BLaER1 (cell line): Measurements from ENCODE around the gene PRSS53.

Experiments
- H3K27ac ChIP-seq: shearing (Covaris generic); formaldehyde crosslinking; 2 replicates; pipeline ENCODE4 v1.8.1; 2022
- H3K27me3 ChIP-seq: shearing (Covaris generic); formaldehyde crosslinking; 2 replicates; pipeline ENCODE4 v1.8.1; 2022
- H3K36me3 ChIP-seq: shearing (Covaris generic); formaldehyde crosslinking; 2 replicates; pipeline ENCODE4 v1.8.1; 2022
- H3K4me1 ChIP-seq: shearing (Covaris generic); formaldehyde crosslinking; 2 replicates; pipeline ENCODE4 v1.8.1; 2022
- H3K4me2 ChIP-seq: shearing (Covaris generic); formaldehyde crosslinking; 2 replicates; pipeline ENCODE4 v1.8.1; 2022
- H3K4me3 ChIP-seq: shearing (Covaris generic); formaldehyde crosslinking; 2 replicates; pipeline ENCODE4 v1.8.1; 2022
- H3K9ac ChIP-seq: shearing (Covaris generic); formaldehyde crosslinking; 2 replicates; pipeline ENCODE4 v1.8.1; 2022
- H3K9me3 ChIP-seq: shearing (Covaris generic); formaldehyde crosslinking; 2 replicates; pipeline ENCODE4 v1.8.1; 2022
- H4K20me1 ChIP-seq: shearing (Covaris generic); formaldehyde crosslinking; 2 replicates; pipeline ENCODE4 v1.8.1; 2022
- Cebpa-rat ChIP-seq: shearing (Covaris generic); IDR thresholded peaks from 2 replicates; pipeline ENCODE4 v1.8.1; 2022

PRSS53 gene

GRCh38 chr16:31052114-31052513 lies 36.6 kb downstream of the PRSS53 start:
- H3K4me1 ChIP-seq: no peaks in the 10 kb centered on the region
- no peaks in the 10 kb centered on the region for H4K20me1 ChIP-seq
- H3K9me3 ChIP-seq: no peaks in the 10 kb centered on the region
- no peak overlapping the region for H3K4me2 ChIP-seq
- no peak overlapping the region for H3K9ac ChIP-seq
- H3K4me3 ChIP-seq: no peak overlapping the region
- no peak overlapping the region for H3K27ac ChIP-seq
- TF ChIP-seq Cebpa-rat: no peak
- no peaks in the 10 kb centered on the region; the same call in 1 of the 2 replicates for H3K36me3 ChIP-seq
- no peaks in the 10 kb centered on the region for H3K27me3 ChIP-seq

- H3K9me3 ChIP-seq: no peaks in the 10 kb centered on the region
- no peaks in the 10 kb centered on the region for H3K27me3 ChIP-seq
- H4K20me1 ChIP-seq: no peaks in the 10 kb centered on the region
- no peak overlapping the region for H3K27ac ChIP-seq
- no peak for TF ChIP-seq Cebpa-rat
- no peak overlapping the region for H3K4me2 ChIP-seq
- H3K36me3 ChIP-seq: no peaks in the 10 kb centered on the region
- H3K4me1 ChIP-seq: no peaks in the 10 kb centered on the region
- no peak overlapping the region for H3K4me3 ChIP-seq
- no peak overlapping the region for H3K9ac ChIP-seq
Measured at GRCh38 chr16:31050280-31051030, 38.3 kb downstream of the PRSS53 start.

GRCh38 chr16:31043898-31044481 lies 44.8 kb downstream of the PRSS53 start:
- TF ChIP-seq Cebpa-rat: no peak
- H3K9me3 ChIP-seq: no peaks in the 10 kb centered on the region
- H3K9ac ChIP-seq: no peak overlapping the region
- no peak overlapping the region for H3K27ac ChIP-seq
- no peaks in the 10 kb centered on the region for H3K27me3 ChIP-seq
- no peaks in the 10 kb centered on the region for H4K20me1 ChIP-seq
- H3K4me2 ChIP-seq: no peak overlapping the region
- no peak overlapping the region for H3K4me3 ChIP-seq
- H3K4me1 ChIP-seq: no peaks in the 10 kb centered on the region
- peaks cover 48% of the 10 kb centered on the region for H3K36me3 ChIP-seq

GRCh38 chr16:31043352-31043751 lies 45.4 kb downstream of the PRSS53 start:
- no peak for TF ChIP-seq Cebpa-rat
- no peak overlapping the region for H3K4me3 ChIP-seq
- H3K4me2 ChIP-seq: no peak overlapping the region
- peaks cover 55% of the 10 kb centered on the region for H3K36me3 ChIP-seq
- no peaks in the 10 kb centered on the region for H4K20me1 ChIP-seq
- no peaks in the 10 kb centered on the region for H3K9me3 ChIP-seq
- H3K27ac ChIP-seq: no peak overlapping the region
- H3K4me1 ChIP-seq: no peaks in the 10 kb centered on the region
- no peak overlapping the region for H3K9ac ChIP-seq
- no peaks in the 10 kb centered on the region for H3K27me3 ChIP-seq

GRCh38 chr16:31042866-31043265 lies 45.9 kb downstream of the PRSS53 start:
- no peak overlapping the region for H3K4me2 ChIP-seq
- H3K4me3 ChIP-seq: no peak overlapping the region
- TF ChIP-seq Cebpa-rat: no peak
- no peaks in the 10 kb centered on the region for H3K9me3 ChIP-seq
- H4K20me1 ChIP-seq: no peaks in the 10 kb centered on the region
- peaks cover 59% of the 10 kb centered on the region for H3K36me3 ChIP-seq
- H3K4me1 ChIP-seq: no peaks in the 10 kb centered on the region
- no peak overlapping the region for H3K9ac ChIP-seq
- H3K27ac ChIP-seq: no peak overlapping the region
- no peaks in the 10 kb centered on the region for H3K27me3 ChIP-seq

- no peaks in the 10 kb centered on the region for H3K9me3 ChIP-seq
- peaks cover 11% of the 10 kb centered on the region for H4K20me1 ChIP-seq
- no peak overlapping the region for H3K4me2 ChIP-seq
- H3K36me3 ChIP-seq: peaks cover 84% of the 10 kb centered on the region
- no peaks in the 10 kb centered on the region for H3K27me3 ChIP-seq
- no peak for TF ChIP-seq Cebpa-rat
- no peak overlapping the region for H3K9ac ChIP-seq
- H3K4me3 ChIP-seq: no peak overlapping the region
- peaks cover 7% of the 10 kb centered on the region for H3K4me1 ChIP-seq
- H3K27ac ChIP-seq: no peak overlapping the region
Measured at GRCh38 chr16:31038993-31039392, 49.8 kb downstream of the PRSS53 start.

GRCh38 chr16:31036691-31037090 lies 52.1 kb downstream of the PRSS53 start:
- Histone ChIP-seq H3K27ac (no peak overlapping the region), H3K27me3 (no peaks in the 10 kb centered on the region), H4K20me1 (peaks cover 11% of the 10 kb centered on the region), H3K4me1 (peaks cover 18% of the 10 kb centered on the region), H3K36me3 (peaks cover 62% of the 10 kb centered on the region), H3K9me3 (no peaks in the 10 kb centered on the region), H3K4me2 (no peak overlapping the region), H3K4me3 (no peak overlapping the region), H3K9ac (no peak overlapping the region)
- no peak for TF ChIP-seq Cebpa-rat

GRCh38 chr16:31033709-31034492 lies 54.8 kb downstream of the PRSS53 start:
- Histone ChIP-seq H3K9ac (peak overlapping the region; percentile 87), H4K20me1 (peaks cover 11% of the 10 kb centered on the region), H3K36me3 (peaks cover 35% of the 10 kb centered on the region), H3K27ac (peak overlapping the region; percentile 92), H3K4me3 (peak overlapping the region; percentile 95), H3K4me2 (peak overlapping the region; percentile 86), H3K27me3 (no peaks in the 10 kb centered on the region), H3K4me1 (peaks cover 18% of the 10 kb centered on the region), H3K9me3 (no peaks in the 10 kb centered on the region)
- no peak for TF ChIP-seq Cebpa-rat
